ENCODE data around the gene MYG1.

MYG1 gene

GRCh38 chr12:53324779-53325510, 25.4 kb downstream of the MYG1 start (continued):
- TF ChIP-seq REST (tag by site-specific recombination; IDR thresholded peaks at IDR 0.05) (0 out of 2 replicates have a peak, but pooled peaks have one; percentile 9), ZNF704 (tag by site-specific recombination; IDR thresholded peaks at IDR 0.05) (no peak), ZNF558 (tag by site-specific recombination; IDR thresholded peaks at IDR 0.05) (no peak), IKZF3 (tag by site-specific recombination; IDR thresholded peaks at IDR 0.05) (0 out of 2 replicates have a peak, but pooled peaks have one; percentile 24), ZNF266 (tag by site-specific recombination; IDR thresholded peaks at IDR 0.05; ENCODE audit: low read depth) (no peak), ZNF654 (tag by site-specific recombination; IDR thresholded peaks at IDR 0.05; ENCODE audit: low read depth) (peak; percentile 83), ZBTB8A (tag by site-specific recombination; IDR thresholded peaks at IDR 0.05) (peak; percentile 98), ZNF521 (tag by site-specific recombination; IDR thresholded peaks at IDR 0.05) (no peak), ZBTB26 (tag by site-specific recombination; optimal IDR thresholded peaks at IDR 0.05) (peak; percentile 89), ZBTB48 (tag by site-specific recombination; IDR thresholded peaks at IDR 0.05) (peak; percentile 14; the same call in 1 of the 2 replicates), YY1 (tag by site-specific recombination; IDR thresholded peaks at IDR 0.05) (0 out of 2 replicates have a peak, but pooled peaks have one; percentile 30), HIC1 (tag by site-specific recombination; IDR thresholded peaks at IDR 0.05) (peak; percentile 88), ZNF366 (tag by site-specific recombination; conservative IDR thresholded peaks at IDR 0.05) (no peak), ZNF561 (tag by site-specific recombination; IDR thresholded peaks at IDR 0.05; ENCODE audit: borderline replicate concordance) (peak; percentile 84), HOXC10 (CRISPR knock-in tag; IDR thresholded peaks at IDR 0.05) (no peak), ZBTB6 (tag by site-specific recombination; IDR thresholded peaks at IDR 0.05) (0 out of 2 replicates have a peak, but pooled peaks have one; percentile 19), ZNF223 (tag by site-specific recombination; IDR thresholded peaks at IDR 0.05) (no peak), ZNF175 (tag by site-specific recombination; IDR thresholded peaks at IDR 0.05) (no peak), ZNF404 (tag by site-specific recombination; IDR thresholded peaks at IDR 0.05) (no peak), KLF10 (tag by site-specific recombination; IDR thresholded peaks at IDR 0.05) (peak; percentile 78), ZNF518A (tag by site-specific recombination; conservative IDR thresholded peaks at IDR 0.05; ENCODE audit: low read depth) (0 out of 2 replicates have a peak, but pooled peaks have one; percentile 7)

Data from HEK293 (cell line).